Panc1 (cell line): ENCODE measurements around the gene COLEC11.

Experiments used
- CTCF ChIP-seq: fragments of 450-650 bp; IDR thresholded peaks from 2 replicates; pipeline ENCODE4 v1.5.1; 2017; ENCODE audit warnings: mild to moderate bottlenecking
- POLR2AphosphoS5 ChIP-seq: IDR thresholded peaks from 2 replicates; pipeline ENCODE4 v1.6.1; 2012; ENCODE audit warnings: mild to moderate bottlenecking, low read depth, low read length, moderate library complexity
- REST ChIP-seq, 2 experiments: IDR thresholded peaks; 2 replicates each; pipeline ENCODE4 v1.6.1; 2011 to 2012; ENCODE audit warnings: low read depth in 2 of 2, control low read depth in 1 of 2, low read length in 1 of 2, mild to moderate bottlenecking in 1 of 2, moderate library complexity in 1 of 2; ENCODE audit not compliant: insufficient read depth in 1 of 2
- SIN3A ChIP-seq: IDR thresholded peaks from 2 replicates; pipeline ENCODE4 v1.6.1; 2012; ENCODE audit warnings: low read depth, mild to moderate bottlenecking, low read length, moderate library complexity, borderline replicate concordance; ENCODE audit not compliant: insufficient read depth
- TCF7L2 ChIP-seq: IDR thresholded peaks from 2 replicates; pipeline ENCODE4 v1.6.1; 2011; ENCODE audit warnings: mild to moderate bottlenecking, low read depth, low read length, inconsistent platforms

- no peak for TF ChIP-seq CTCF
- no peak for TF ChIP-seq POLR2AphosphoS5
- no peak for TF ChIP-seq TCF7L2
- TF ChIP-seq SIN3A: no peak
- TF ChIP-seq REST (IDR thresholded peaks at IDR 0.05; ENCODE audit: insufficient read depth in 1 of 2, low read depth in 2 of 2, low read length in 1 of 2): no peak
These were observed 11.1 kb downstream of the COLEC11 start for GRCh38 chr2:3606028-3606369.
